Stimulated activated CD4-positive, alpha-beta T cell treated with anti-CD3 and anti-CD28 coated beads, TNF-alpha, amount 100 ng/mL, for 4 hours (primary cell): ENCODE data around the gene NR0B2.
"Not testable (repeated sequence)": the region's sequence is repeated elsewhere in the genome, so short reads cannot be mapped to it uniquely, and the experiment has no call there.

Experiments
- DNase-seq, 3 experiments: peaks; one replicate each; pipeline ENCODE4 v3.0.0-alpha.2; 2020; ENCODE audit warnings: low read depth in 3 of 3

The NR0B2 gene

GRCh38 chr1:26889551-26890466, 24.0 kb downstream of the NR0B2 start, which contains the start of gene GPN2:
Gene GPN2, minus strand, starts transcription at chr1:26890283. Its CDS starts 187 bp downstream, at chr1:26890096.
- peak; percentile 51 to 58 (median 52) for DNase-seq

GRCh38 chr1:26888231-26888630, 25.5 kb downstream of the NR0B2 start:
- DNase-seq: no peak

- DNase-seq: no peak
Observed at GRCh38 chr1:26887125-26887524, 26.6 kb downstream of the NR0B2 start.

GRCh38 chr1:26882696-26883463, 30.9 kb downstream of the NR0B2 start:
- no peak for DNase-seq

DNA sequence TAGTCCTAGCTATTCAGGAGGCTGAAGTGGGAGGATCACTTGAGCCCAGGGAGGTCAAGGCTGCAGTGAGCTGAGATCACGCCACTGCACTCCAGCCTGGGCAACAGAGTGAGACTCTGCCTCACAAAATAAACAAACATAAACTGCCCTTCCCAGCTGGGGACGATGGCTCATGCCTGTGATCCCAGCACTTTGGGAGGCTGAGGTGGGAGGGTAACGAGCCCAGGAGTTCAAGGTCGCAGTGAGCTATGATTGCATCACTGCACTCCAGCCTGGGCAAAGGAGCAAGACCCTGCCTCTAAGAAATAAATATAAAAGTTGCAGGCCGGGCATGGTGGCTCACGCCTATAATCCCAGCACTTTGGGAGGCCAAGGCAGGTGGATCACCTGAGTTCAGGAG, 32.2 kb downstream of the NR0B2 start:
- DNase-seq: not testable (repeated sequence)

- DNase-seq: no peak
Observed at GRCh38 chr1:26879793-26880192, 34.0 kb downstream of the NR0B2 start.

DNA sequence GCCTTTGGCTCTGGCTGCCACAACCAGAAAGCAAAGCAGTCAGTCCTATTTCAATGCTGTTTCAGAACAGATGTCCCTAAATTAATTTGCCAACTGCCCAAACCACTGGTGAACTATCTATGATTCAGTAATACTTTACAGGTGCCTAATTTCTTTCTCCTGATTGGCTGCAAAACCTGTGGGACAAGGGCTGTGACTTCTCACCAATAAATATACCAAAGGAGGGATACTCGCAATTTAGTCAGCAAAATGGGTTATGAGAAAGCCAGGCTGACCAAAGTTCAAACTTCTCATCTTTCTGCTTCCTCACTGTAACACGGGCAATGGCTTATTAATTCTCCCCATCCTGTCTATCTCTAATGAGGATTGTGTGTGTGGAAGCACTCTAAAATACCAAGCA, 36.4 kb downstream of the NR0B2 start:
- no peak for DNase-seq

- no peak for DNase-seq
Observed at GRCh38 chr1:26874896-26875295, 38.9 kb downstream of the NR0B2 start.

DNA sequence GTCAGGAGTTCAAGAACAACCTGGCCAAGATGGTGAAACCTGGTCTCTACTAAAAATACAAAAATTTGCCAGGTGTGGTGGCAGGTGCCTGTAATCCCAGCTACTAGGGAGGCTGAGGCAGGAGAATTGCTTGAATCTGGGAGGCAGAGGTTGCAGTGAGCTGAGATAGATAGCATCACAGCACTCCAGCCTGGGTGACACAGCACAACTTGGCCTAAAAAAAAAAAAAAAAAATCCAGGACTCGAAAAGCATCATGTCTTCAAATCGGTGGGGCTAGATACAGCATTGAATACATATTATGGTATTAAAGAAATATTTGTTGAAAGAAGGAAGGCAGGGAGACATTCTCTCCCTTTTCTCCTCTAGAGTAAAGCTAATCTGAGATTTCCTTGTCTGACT, 40.7 kb downstream of the NR0B2 start:
- not testable (repeated sequence) for DNase-seq

GRCh38 chr1:26864610-26865480, 48.9 kb downstream of the NR0B2 start:
- peak; percentile 87 to 89 (median 89) for DNase-seq

DNA sequence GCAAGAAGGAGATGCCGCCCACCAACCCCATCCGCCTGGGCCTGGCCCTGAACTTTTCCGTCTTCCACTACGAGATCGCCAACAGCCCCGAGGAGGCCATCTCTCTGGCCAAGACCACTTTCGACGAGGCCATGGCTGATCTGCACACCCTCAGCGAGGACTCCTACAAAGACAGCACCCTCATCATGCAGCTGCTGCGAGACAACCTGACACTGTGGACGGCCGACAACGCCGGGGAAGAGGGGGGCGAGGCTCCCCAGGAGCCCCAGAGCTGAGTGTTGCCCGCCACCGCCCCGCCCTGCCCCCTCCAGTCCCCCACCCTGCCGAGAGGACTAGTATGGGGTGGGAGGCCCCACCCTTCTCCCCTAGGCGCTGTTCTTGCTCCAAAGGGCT, 50.1 kb downstream of the NR0B2 start:
- no peak for DNase-seq

- DNase-seq: peak in 1 of 3 experiments; percentile 26
Observed at GRCh38 chr1:26862781-26863684, 50.7 kb downstream of the NR0B2 start, which contains the start of gene SFN. Gene SFN, plus strand, starts transcription at chr1:26863149. Its CDS starts 64 bp downstream, at chr1:26863213.

DNA sequence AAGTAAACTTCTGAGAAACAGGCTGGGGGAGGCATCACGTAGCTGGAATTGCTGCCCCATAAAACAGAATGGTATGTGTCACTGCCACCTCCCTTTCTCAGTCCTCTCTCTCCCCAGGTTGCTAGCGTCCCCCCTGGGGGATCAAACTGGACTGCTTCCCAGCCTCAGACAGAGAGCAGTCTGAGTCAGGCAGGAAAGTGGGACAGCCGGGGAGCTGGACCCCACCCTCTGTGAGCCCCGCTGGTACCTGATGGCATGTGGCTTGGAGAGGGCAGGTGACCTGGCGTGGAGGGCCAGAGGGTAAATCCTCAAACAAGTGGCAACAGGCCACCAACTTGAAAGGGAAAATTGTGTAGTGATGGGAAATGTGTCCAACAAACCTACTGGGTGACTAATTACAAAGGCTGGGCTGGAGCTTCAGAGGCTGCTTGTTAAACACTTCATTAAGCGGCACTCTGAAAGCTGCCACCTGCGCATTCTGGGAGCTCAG, 51.8 kb downstream of the NR0B2 start:
- DNase-seq: no peak
